Measurements from ENCODE around the gene SPG7. TPM values are rescaled to one million over a fixed set of nuclear protein-coding genes. Genes with fewer than 3 reads are reported as not detected.

The SPG7 gene
- total and polyA plus RNA-seq, 9 of the 15 experiments (the other 6 are each of a cell fraction or from before 2014, with no cell fraction given): 5.8 to 89.1 (median 49.4) TPM

GRCh38 chr16:89458551-89458950 is 49.7 kb upstream of the SPG7 start:
- no peak for ATAC-seq
- Histone ChIP-seq H3K79me2 (ENCODE audit: control insufficient read depth, insufficient read depth, low read length) (peaks cover 83% of the 10 kb centered on the region), H3K27me3 (ENCODE audit: control insufficient read depth in 2 of 2, insufficient read depth in 2 of 2, low read length in 2 of 2) (no peaks in the 10 kb centered on the region), H3K4me1 (replicated peaks in 1 of 2; ENCODE audit: control insufficient read depth in 2 of 2, insufficient read depth in 2 of 2, low read length in 2 of 2) (peaks cover 9 to 26% of the 10 kb centered on the region in 2 experiments), H4K20me1 (replicated peaks; ENCODE audit: control insufficient read depth, insufficient read depth, low read length) (peaks cover 40% of the 10 kb centered on the region), H3K36me3 (ENCODE audit: control insufficient read depth, insufficient read depth, low read length) (peaks cover 12% of the 10 kb centered on the region), H3K9me1 (ENCODE audit: control insufficient read depth, insufficient read depth, low read length) (peaks cover 21% of the 10 kb centered on the region), H2AFZ (ENCODE audit: low read depth, low read length) (no peak overlapping the region), H3K9me3 (replicated peaks; ENCODE audit: control insufficient read depth, insufficient read depth, low read depth, low read length) (no peaks in the 10 kb centered on the region), H3K4me3 (no peak overlapping the region), H3K27ac (ENCODE audit: extremely low read depth, low read depth, low read length) (no peak overlapping the region), H3K4me2 (ENCODE audit: insufficient read depth, low read length) (no peak overlapping the region), H3K9ac (ENCODE audit: insufficient read depth in 1 of 2, low read depth in 2 of 2, low read length in 2 of 2) (no peak overlapping the region)
- intact Hi-C loops (cut with micrococcal nuclease) (loop anchor here (10.0 kb wide), 1 partner anchor 46 kb away; the partner anchor contains the start of gene SPG7), in situ Hi-C loops (cut with MboI) (no loop called here)
- POLR2A ChIA-PET: interaction anchor here (0.7 to 1.6 kb wide), 3 partner anchors 8 to 135 kb away, joined by 3 to 4 read pairs (median 3); no protein-coding TSS in a partner anchor
- CTCF ChIA-PET (ENCODE audit: low intra/inter-chr PET ratio): no interaction called here
- WGBS (ENCODE audit: insufficient coverage, low coverage, missing lambda C conversion rate): 95% methylated on average over 7 of the region's 7 CpGs
- DNase-seq (ENCODE audit: extremely low read depth in 1 of 4, low spot score in 3 of 4): no peak
- FAIRE-seq: no peak
- BruUV-seq (replicated peaks): no TSS peak
- no peak for TF ChIP-seq RBM25 (IDR thresholded peaks at IDR 0.05; ENCODE audit: low read depth, low read length, severe bottlenecking)
- TF ChIP-seq E2F3 (CRISPR knock-in tag; IDR thresholded peaks at IDR 0.05): no peak
- no peak for TF ChIP-seq CHD2 (IDR thresholded peaks at IDR 0.05; ENCODE audit: low read depth, low read length)
- no peak for TF ChIP-seq E2F1 (CRISPR knock-in tag; IDR thresholded peaks at IDR 0.05)
- no peak for TF ChIP-seq ZNF3 (CRISPR knock-in tag; IDR thresholded peaks at IDR 0.05)
- TF ChIP-seq MCM2 (IDR thresholded peaks at IDR 0.05; ENCODE audit: low read depth): no peak
- no peak for TF ChIP-seq GABPB2 (CRISPR knock-in tag; conservative IDR thresholded peaks at IDR 0.05)
- 0 out of 2 replicates have a peak, but pooled peaks have one; percentile 26 for TF ChIP-seq POLR2G (IDR thresholded peaks at IDR 0.05; ENCODE audit: low read depth, low read length)
- no peak for TF ChIP-seq L3MBTL2 (IDR thresholded peaks at IDR 0.05)
